ENCODE results near the gene PKNOX2. TPM values are rescaled to one million over a fixed set of nuclear protein-coding genes. Genes with fewer than 3 reads are reported as not detected.

The PKNOX2 gene
- total RNA-seq, 1 donor from 2014 or later = 12.1 TPM

DNA sequence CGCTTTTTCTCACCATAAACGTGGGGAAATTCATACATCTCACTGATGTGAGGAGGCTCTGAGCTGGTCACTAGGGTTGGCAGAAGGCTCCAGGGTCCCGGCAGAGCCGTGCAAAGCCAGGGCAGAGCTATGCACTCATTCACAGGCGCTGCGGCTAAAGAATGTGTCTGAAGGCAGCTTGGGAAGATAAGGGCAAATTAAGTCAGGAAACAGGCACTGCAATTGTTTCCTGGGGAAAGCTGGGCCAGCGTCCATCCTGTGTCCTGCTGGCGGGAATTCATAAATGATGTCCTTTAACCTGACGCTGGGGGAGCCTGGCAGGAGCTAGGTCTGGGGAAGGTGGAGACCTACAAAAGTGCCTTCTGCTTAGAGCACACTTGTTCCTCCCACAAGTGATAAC lies 27.6 kb downstream of the PKNOX2 start:
- no peaks in the 10 kb centered on the region for H3K36me3 ChIP-seq
- intact Hi-C loops (cut with DNase I) = no loop called here

DNA sequence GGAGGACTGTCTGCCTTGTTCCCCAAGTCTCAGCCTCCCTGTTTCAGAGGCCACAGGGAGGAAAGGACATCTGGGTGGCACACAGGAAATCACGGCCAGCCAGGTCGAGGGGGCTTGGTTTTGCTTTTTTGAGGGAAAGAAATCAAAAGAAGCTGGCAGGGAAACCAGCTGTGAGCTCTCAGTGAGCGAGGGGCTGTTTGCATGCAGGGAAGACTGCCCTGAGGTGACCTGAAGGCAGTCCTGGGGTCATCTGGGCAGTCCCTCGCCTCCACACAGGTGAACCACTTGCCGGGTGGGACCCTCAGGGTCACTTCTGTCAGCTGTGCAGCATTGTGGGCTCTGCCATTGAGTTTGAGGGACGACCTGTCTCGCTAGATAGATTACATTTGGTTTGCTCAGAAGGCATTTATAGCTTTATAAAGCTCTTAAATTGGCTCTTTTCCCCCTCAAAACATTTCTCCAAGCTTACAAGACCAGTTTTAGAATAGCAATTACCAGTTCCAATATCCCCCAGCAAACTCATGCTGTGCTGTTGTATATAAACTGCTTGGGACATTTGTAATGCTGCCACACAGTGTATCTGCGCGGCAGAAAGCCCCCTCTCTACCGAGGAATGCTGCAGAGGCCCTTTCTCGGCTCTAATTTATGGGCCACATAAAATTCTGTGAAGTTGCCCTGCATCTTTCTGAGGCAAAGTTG lies 28.3 kb downstream of the PKNOX2 start:
- Histone ChIP-seq H3K27ac (no peak overlapping the region), H3K4me3 (no peak overlapping the region), H3K9me3 (no peaks in the 10 kb centered on the region), H3K36me3 (no peaks in the 10 kb centered on the region), H3K4me1 (no peaks in the 10 kb centered on the region), H3K27me3 (no peaks in the 10 kb centered on the region)
- no peak for DNase-seq (ENCODE audit: low spot score in 2 of 2)
- intact Hi-C loops (cut with DNase I) = no loop called here
- TF ChIP-seq CTCF (IDR thresholded peaks at IDR 0.05) = no peak

More for the DNA sequence above, 27.6 kb downstream of the PKNOX2 start:
- no peaks in the 10 kb centered on the region for H3K27me3 ChIP-seq
- no peak for DNase-seq (ENCODE audit: low spot score in 2 of 2)
- H3K9me3 ChIP-seq = peaks cover 0 to 6% of the 10 kb centered on the region in 2 donors
- H3K27ac ChIP-seq = no peak overlapping the region
- no peak overlapping the region for H3K4me3 ChIP-seq
- no peak for TF ChIP-seq CTCF (IDR thresholded peaks at IDR 0.05)
- no peaks in the 10 kb centered on the region for H3K4me1 ChIP-seq

GRCh38 chr11:125193416-125193726 lies 28.8 kb downstream of the PKNOX2 start:
- intact Hi-C loops (cut with DNase I) = no loop called here
- Histone ChIP-seq H3K36me3 (no peaks in the 10 kb centered on the region), H3K27ac (no peak overlapping the region), H3K9me3 (no peaks in the 10 kb centered on the region), H3K4me3 (no peak overlapping the region), H3K27me3 (no peaks in the 10 kb centered on the region), H3K4me1 (no peaks in the 10 kb centered on the region)
- no peak for DNase-seq (ENCODE audit: low spot score in 2 of 2)
- no peak for TF ChIP-seq CTCF (IDR thresholded peaks at IDR 0.05)

DNA sequence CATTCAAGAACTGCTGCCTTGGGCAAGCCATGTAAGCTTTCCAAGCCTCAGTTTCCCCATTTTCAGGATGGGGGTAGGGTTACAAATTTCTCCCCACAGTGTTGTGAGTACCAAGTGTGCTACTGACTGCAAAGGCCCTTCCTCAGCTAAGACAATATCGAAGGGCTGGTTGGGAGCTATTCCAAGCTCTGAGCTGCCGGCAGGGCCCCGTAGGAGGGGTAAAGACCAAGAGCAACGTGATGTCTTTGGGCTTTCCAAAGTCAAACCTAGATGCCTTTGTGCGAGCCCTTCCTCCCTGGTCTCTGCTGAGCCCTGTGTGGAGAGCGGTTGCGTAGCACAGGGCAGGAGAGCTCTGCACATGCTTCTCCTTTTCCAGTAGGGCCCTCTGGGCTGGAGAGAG lies 29.3 kb downstream of the PKNOX2 start:
- no peak overlapping the region for H3K27ac ChIP-seq
- TF ChIP-seq CTCF (IDR thresholded peaks at IDR 0.05) = no peak
- no peaks in the 10 kb centered on the region for H3K4me1 ChIP-seq
- no peaks in the 10 kb centered on the region for H3K27me3 ChIP-seq
- DNase-seq (ENCODE audit: low spot score in 2 of 2) = no peak
- H3K4me3 ChIP-seq = no peak overlapping the region
- intact Hi-C loops (cut with DNase I) = no loop called here
- H3K36me3 ChIP-seq = no peaks in the 10 kb centered on the region
- H3K9me3 ChIP-seq = no peaks in the 10 kb centered on the region

- no peaks in the 10 kb centered on the region for H3K36me3 ChIP-seq
- no peak for TF ChIP-seq CTCF (IDR thresholded peaks at IDR 0.05)
- no peak overlapping the region for H3K27ac ChIP-seq
- H3K27me3 ChIP-seq = no peaks in the 10 kb centered on the region
- no peak overlapping the region for H3K4me3 ChIP-seq
- intact Hi-C loops (cut with DNase I) = no loop called here
- no peaks in the 10 kb centered on the region for H3K4me1 ChIP-seq
- H3K9me3 ChIP-seq = no peaks in the 10 kb centered on the region
- DNase-seq (ENCODE audit: low spot score in 2 of 2) = no peak
These were observed 35.4 kb downstream of the PKNOX2 start for GRCh38 chr11:125199915-125200314.

- Histone ChIP-seq H3K9me3 (no peaks in the 10 kb centered on the region), H3K36me3 (no peaks in the 10 kb centered on the region)
- intact Hi-C loops (cut with DNase I) = no loop called here
These were observed 35.9 kb downstream of the PKNOX2 start for GRCh38 chr11:125200441-125200840.

More at GRCh38 chr11:125200441-125200840, 35.9 kb downstream of the PKNOX2 start:
- H3K27me3 ChIP-seq = no peaks in the 10 kb centered on the region
- TF ChIP-seq CTCF (IDR thresholded peaks at IDR 0.05) = no peak
- no peak overlapping the region for H3K27ac ChIP-seq
- no peaks in the 10 kb centered on the region for H3K4me1 ChIP-seq
- DNase-seq (ENCODE audit: low spot score in 2 of 2) = no peak
- H3K4me3 ChIP-seq = no peak overlapping the region

Measured in ascending aorta (tissue), 2 donors.